HG03108 (cell line): ENCODE data around the gene CELF5.
"Not testable (repeated sequence)": the region's sequence is repeated elsewhere in the genome, so short reads cannot be mapped to it uniquely, and the experiment has no call there.

ENCODE experiments used
- ATAC-seq: cut with Tn5 transposase; IDR thresholded peaks from one replicate; pipeline ENCODE4 v1.9.1; 2021; ENCODE audit warnings: moderate library complexity; ENCODE audit not compliant: unreplicated experiment

The CELF5 gene

GRCh38 chr19:3189702-3190469 lies 34.6 kb upstream of the CELF5 start:
- ATAC-seq = no peak

- no peak for ATAC-seq
Observed at GRCh38 chr19:3190470-3190770, 34.0 kb upstream of the CELF5 start.

GRCh38 chr19:3190921-3191805 lies 33.3 kb upstream of the CELF5 start:
- ATAC-seq = no peak

- ATAC-seq = not testable (repeated sequence)
Observed at GRCh38 chr19:3191806-3192104, 32.7 kb upstream of the CELF5 start.

- no peak for ATAC-seq
Observed at GRCh38 chr19:3192228-3192635, 32.2 kb upstream of the CELF5 start.

GRCh38 chr19:3192684-3193083 lies 31.8 kb upstream of the CELF5 start:
- ATAC-seq = no peak

GRCh38 chr19:3193256-3194105 lies 31.0 kb upstream of the CELF5 start:
- no peak for ATAC-seq

- ATAC-seq = no peak
Observed at GRCh38 chr19:3194106-3195087, 30.1 kb upstream of the CELF5 start.

GRCh38 chr19:3196064-3196932 lies 28.2 kb upstream of the CELF5 start:
- no peak for ATAC-seq

GRCh38 chr19:3196933-3197205 lies 27.6 kb upstream of the CELF5 start:
- ATAC-seq = no peak

- no peak for ATAC-seq
Observed at GRCh38 chr19:3198901-3199700, 25.4 kb upstream of the CELF5 start.

GRCh38 chr19:3201072-3201700 lies 23.3 kb upstream of the CELF5 start:
- ATAC-seq = no peak

- no peak for ATAC-seq
Observed at GRCh38 chr19:3201911-3202310, 22.6 kb upstream of the CELF5 start.

- no peak for ATAC-seq
Observed at GRCh38 chr19:3202346-3202745, 22.1 kb upstream of the CELF5 start.

GRCh38 chr19:3202895-3203294 lies 21.6 kb upstream of the CELF5 start:
- ATAC-seq = not testable (repeated sequence)

- ATAC-seq = no peak
Observed at GRCh38 chr19:3203805-3204645, 20.4 kb upstream of the CELF5 start.

GRCh38 chr19:3204646-3205275 lies 19.7 kb upstream of the CELF5 start:
- no peak for ATAC-seq
